ENCODE results near the gene GANC.
A peak's percentile ranks its signal among the peaks of the same experiment; 100 is the strongest.

Gene GANC

DNA sequence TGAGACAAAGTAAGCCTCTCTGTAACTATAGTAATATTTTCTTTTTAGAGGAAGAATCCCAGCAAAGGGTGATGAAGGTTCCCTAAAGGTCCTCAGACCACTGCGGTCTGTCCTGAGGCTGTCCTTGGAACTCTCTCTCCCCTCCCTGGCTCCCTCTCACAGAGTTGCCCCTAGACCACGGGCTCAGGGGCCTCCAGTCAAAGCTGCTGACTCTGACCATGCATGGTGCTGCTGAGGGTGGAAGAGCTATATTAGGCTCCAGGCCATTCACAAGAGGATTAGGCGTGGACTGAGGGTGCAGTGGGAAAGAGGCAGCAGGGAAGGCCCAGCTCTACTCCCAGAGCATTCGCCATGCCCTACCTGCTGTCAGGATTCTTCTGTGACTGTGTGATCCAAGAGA is 100.9 kb downstream of the GANC start:
- peaks cover 9% of the 10 kb centered on the region for H3K9me3 ChIP-seq (ENCODE audit: control insufficient read depth, low read length)
- H3K4me1 ChIP-seq (ENCODE audit: control insufficient read depth, insufficient read depth, low read length, poor library complexity, severe bottlenecking): no peaks in the 10 kb centered on the region
- no peak overlapping the region for H3K4me3 ChIP-seq (ENCODE audit: extremely low read depth, insufficient read depth, low read length, poor library complexity, severe bottlenecking)
- H3K36me3 ChIP-seq (ENCODE audit: control insufficient read depth, insufficient read depth, low read length): no peaks in the 10 kb centered on the region
- H3K27ac ChIP-seq (ENCODE audit: low read depth, low read length, severe bottlenecking): no peak overlapping the region
- 97 to 100% methylated on average over 3 of the region's 4 CpGs for WGBS, 2 experiments (ENCODE audit: insufficient coverage in 2 of 2)

- Histone ChIP-seq H3K4me1 (ENCODE audit: control insufficient read depth, insufficient read depth, low read length, poor library complexity, severe bottlenecking) (no peaks in the 10 kb centered on the region), H3K36me3 (ENCODE audit: control insufficient read depth, insufficient read depth, low read length) (no peaks in the 10 kb centered on the region), H3K4me3 (ENCODE audit: extremely low read depth, insufficient read depth, low read length, poor library complexity, severe bottlenecking) (no peak overlapping the region), H3K9me3 (ENCODE audit: control insufficient read depth, low read length) (peaks cover 9% of the 10 kb centered on the region), H3K27ac (ENCODE audit: low read depth, low read length, severe bottlenecking) (no peak overlapping the region)
- WGBS, 2 experiments (ENCODE audit: insufficient coverage in 2 of 2): 67 to 100% methylated on average over 1 of the region's 1 CpG
Measured at GRCh38 chr15:42374810-42375209, 101.8 kb downstream of the GANC start.

DNA sequence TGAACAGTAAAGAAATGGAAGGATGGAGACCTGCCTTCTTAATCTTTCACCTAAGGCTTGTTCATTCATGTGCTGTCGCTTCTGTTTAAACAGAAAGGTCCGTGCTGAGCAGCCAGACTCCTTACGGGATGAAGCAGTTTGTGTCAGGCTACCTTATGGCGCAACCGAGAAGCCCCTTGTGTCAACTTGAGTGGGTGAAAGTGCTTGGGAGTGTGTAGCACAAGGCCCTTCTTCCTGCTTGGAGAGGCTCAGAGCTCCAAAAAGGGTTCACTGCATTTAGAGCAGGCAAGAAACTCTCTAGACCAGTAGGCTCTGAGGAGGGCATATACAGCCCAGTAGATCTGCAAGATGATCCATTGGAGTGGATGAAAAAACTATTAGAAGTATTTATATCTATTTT is 102.3 kb downstream of the GANC start:
- 97 to 100% methylated on average over 2 to 5 of the region's 5 CpGs for WGBS, 2 experiments (ENCODE audit: insufficient coverage in 2 of 2)
- H3K27ac ChIP-seq (ENCODE audit: low read depth, low read length, severe bottlenecking): no peak overlapping the region
- H3K4me3 ChIP-seq (ENCODE audit: extremely low read depth, insufficient read depth, low read length, poor library complexity, severe bottlenecking): no peak overlapping the region
- H3K9me3 ChIP-seq (ENCODE audit: control insufficient read depth, low read length): peaks cover 9% of the 10 kb centered on the region
- no peaks in the 10 kb centered on the region for H3K4me1 ChIP-seq (ENCODE audit: control insufficient read depth, insufficient read depth, low read length, poor library complexity, severe bottlenecking)
- H3K36me3 ChIP-seq (ENCODE audit: control insufficient read depth, insufficient read depth, low read length): no peaks in the 10 kb centered on the region

DNA sequence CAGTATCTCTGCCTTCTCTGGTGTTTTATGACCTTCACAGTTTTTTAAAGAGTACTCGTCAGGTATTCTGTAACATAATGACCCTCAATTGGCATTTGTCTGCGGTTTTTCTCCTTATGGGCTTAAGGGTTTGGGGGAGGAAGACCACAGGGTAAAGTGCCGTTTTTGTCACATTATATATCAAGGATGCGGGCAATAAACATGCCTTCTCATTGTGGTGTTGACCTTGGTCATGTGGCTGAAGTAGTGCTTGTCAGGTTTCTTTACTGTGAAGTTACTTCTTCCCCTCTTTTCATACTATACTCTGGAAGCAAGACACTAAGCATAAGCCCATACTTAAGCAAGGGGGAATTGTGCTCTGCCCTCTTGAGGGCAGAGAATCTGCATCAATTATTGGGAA is 102.9 kb downstream of the GANC start:
- WGBS, 2 experiments (ENCODE audit: insufficient coverage in 2 of 2): 86% methylated on average over 1 of the region's 4 CpGs; no CpG with 5 or more reads in 1 of the 2 experiments

DNA sequence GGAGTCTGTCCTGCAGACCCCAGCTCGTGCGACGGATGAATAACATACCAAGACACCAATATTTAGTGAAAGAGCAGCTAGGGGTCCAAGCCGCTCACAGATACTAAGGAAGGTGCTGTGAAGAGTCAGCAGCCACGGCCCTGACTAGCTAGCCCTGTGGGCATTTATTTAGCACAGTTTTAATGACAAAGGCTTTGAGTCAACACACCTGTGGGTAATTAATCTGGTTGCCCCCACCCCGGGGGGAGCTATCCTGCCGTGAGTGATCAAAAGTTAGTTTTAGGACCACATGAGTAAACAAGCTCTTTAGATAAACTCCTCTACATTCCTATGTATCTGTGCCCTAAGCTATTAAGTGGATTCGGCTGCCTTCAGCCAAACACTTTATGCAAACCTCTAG is 105.0 kb downstream of the GANC start:
- no peak overlapping the region for H3K4me3 ChIP-seq (ENCODE audit: extremely low read depth, insufficient read depth, low read length, poor library complexity, severe bottlenecking)
- H3K9me3 ChIP-seq (ENCODE audit: control insufficient read depth, low read length): peaks cover 6% of the 10 kb centered on the region
- WGBS, 2 experiments (ENCODE audit: insufficient coverage in 2 of 2): 67 to 83% methylated on average over 2 to 3 of the region's 8 CpGs
- no peak overlapping the region for H3K27ac ChIP-seq (ENCODE audit: low read depth, low read length, severe bottlenecking)
- no peaks in the 10 kb centered on the region for H3K4me1 ChIP-seq (ENCODE audit: control insufficient read depth, insufficient read depth, low read length, poor library complexity, severe bottlenecking)
- no peaks in the 10 kb centered on the region for H3K36me3 ChIP-seq (ENCODE audit: control insufficient read depth, insufficient read depth, low read length)

More for the DNA sequence above, 102.9 kb downstream of the GANC start:
- Histone ChIP-seq H3K9me3 (ENCODE audit: control insufficient read depth, low read length) (peaks cover 9% of the 10 kb centered on the region), H3K27ac (ENCODE audit: low read depth, low read length, severe bottlenecking) (no peak overlapping the region), H3K36me3 (ENCODE audit: control insufficient read depth, insufficient read depth, low read length) (no peaks in the 10 kb centered on the region), H3K4me3 (ENCODE audit: extremely low read depth, insufficient read depth, low read length, poor library complexity, severe bottlenecking) (no peak overlapping the region), H3K4me1 (ENCODE audit: control insufficient read depth, insufficient read depth, low read length, poor library complexity, severe bottlenecking) (no peaks in the 10 kb centered on the region)

DNA sequence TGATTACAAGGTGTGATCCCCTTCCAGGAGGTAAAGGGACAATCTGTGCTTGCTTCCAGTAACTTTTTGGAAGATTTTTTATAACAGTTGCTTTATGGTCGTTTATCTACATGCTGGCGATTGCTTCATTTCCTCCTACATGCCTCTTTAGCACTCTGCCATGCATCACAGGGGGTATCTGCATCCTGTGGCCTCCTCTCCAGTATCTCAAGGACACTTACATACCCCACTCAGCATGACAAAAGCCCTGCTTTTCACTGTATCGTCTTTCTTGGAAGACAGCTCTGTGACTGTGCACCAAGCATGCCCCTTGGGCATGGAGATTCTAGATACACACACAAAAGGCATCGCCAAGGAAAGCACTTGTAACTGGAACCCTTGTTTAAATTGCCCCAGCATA is 111.6 kb downstream of the GANC start:
- Histone ChIP-seq H3K9me3 (ENCODE audit: control insufficient read depth, low read length) (no peaks in the 10 kb centered on the region), H3K36me3 (ENCODE audit: control insufficient read depth, insufficient read depth, low read length) (no peaks in the 10 kb centered on the region), H3K4me1 (ENCODE audit: control insufficient read depth, insufficient read depth, low read length, poor library complexity, severe bottlenecking) (peaks cover 13% of the 10 kb centered on the region), H3K27ac (ENCODE audit: low read depth, low read length, severe bottlenecking) (no peak overlapping the region), H3K4me3 (ENCODE audit: extremely low read depth, insufficient read depth, low read length, poor library complexity, severe bottlenecking) (no peak overlapping the region)
- 36 to 47% methylated on average over 3 to 4 of the region's 4 CpGs for WGBS, 2 experiments (ENCODE audit: insufficient coverage in 2 of 2)

DNA sequence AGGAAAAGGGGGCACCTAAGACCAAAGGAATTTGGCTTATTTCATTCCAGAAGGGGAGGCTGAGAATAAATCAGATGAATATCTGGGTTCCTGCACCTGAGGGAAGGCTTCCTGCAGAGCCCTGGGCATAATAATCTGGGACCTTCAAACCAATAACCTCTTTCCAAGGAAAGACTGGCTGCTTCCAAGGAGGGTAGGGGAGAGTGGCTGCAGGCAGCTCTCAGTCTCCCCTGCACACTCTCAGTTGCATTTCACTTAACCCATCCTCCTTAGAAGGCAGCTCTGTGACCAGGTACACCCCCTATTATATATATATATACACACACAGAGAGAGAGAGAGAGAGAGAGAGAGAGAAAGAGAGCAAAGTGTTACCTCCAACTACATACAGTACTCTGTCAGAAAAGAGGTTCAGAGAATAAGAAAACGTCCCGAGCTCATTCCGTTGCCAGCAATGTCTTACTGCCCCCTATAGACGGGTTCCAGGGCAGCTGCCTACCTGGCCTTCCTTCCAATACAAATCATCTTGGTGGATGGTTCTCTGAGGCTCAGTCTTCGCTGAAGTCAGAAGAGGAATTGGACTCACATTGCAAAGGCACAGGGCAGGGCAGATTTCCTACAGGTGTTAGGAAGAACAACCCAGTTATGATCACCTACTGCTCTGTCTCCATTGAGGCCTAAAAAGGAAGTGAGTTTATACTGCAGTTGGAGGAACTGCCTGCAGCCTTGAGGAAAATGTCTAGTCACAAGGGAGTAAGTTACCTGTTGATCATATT is 112.4 kb downstream of the GANC start:
- 13 to 19% methylated on average over 4 to 5 of the region's 5 CpGs for WGBS, 2 experiments (ENCODE audit: insufficient coverage in 2 of 2)
- peak overlapping the region; percentile 26 for H3K27ac ChIP-seq (ENCODE audit: low read depth, low read length, severe bottlenecking)
- peaks cover 13% of the 10 kb centered on the region for H3K4me1 ChIP-seq (ENCODE audit: control insufficient read depth, insufficient read depth, low read length, poor library complexity, severe bottlenecking)
- no peak overlapping the region for H3K4me3 ChIP-seq (ENCODE audit: extremely low read depth, insufficient read depth, low read length, poor library complexity, severe bottlenecking)
- H3K36me3 ChIP-seq (ENCODE audit: control insufficient read depth, insufficient read depth, low read length): no peaks in the 10 kb centered on the region
- H3K9me3 ChIP-seq (ENCODE audit: control insufficient read depth, low read length): no peaks in the 10 kb centered on the region

GRCh38 chr15:42385980-42386700 is 113.1 kb downstream of the GANC start:
- Histone ChIP-seq H3K9me3 (ENCODE audit: control insufficient read depth, low read length) (no peaks in the 10 kb centered on the region), H3K36me3 (ENCODE audit: control insufficient read depth, insufficient read depth, low read length) (no peaks in the 10 kb centered on the region), H3K4me3 (ENCODE audit: extremely low read depth, insufficient read depth, low read length, poor library complexity, severe bottlenecking) (no peak overlapping the region), H3K4me1 (ENCODE audit: control insufficient read depth, insufficient read depth, low read length, poor library complexity, severe bottlenecking) (peaks cover 13% of the 10 kb centered on the region), H3K27ac (ENCODE audit: low read depth, low read length, severe bottlenecking) (peak overlapping the region; percentile 30)
- WGBS, 2 experiments (ENCODE audit: insufficient coverage in 2 of 2): 69 to 74% methylated on average over 7 to 8 of the region's 12 CpGs

DNA sequence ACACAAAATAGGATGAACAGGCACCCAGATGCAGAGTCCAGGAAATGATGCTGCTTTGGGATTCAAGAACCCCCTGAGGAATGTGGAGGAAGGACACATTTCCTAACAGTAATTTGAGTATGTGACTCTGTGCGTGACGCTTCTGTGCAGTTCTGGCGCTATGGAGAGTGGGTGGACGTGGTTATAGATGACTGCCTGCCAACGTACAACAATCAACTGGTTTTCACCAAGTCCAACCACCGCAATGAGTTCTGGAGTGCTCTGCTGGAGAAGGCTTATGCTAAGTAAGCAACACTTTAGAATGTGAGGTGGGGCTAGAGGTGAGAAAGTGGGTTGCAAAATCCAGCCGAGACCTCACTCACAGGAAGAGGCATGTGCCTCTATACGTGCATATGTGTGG is 114.6 kb downstream of the GANC start:
- Histone ChIP-seq H3K27ac (ENCODE audit: low read depth, low read length, severe bottlenecking) (no peak overlapping the region), H3K9me3 (ENCODE audit: control insufficient read depth, low read length) (no peaks in the 10 kb centered on the region), H3K36me3 (ENCODE audit: control insufficient read depth, insufficient read depth, low read length) (no peaks in the 10 kb centered on the region), H3K4me1 (ENCODE audit: control insufficient read depth, insufficient read depth, low read length, poor library complexity, severe bottlenecking) (peaks cover 13% of the 10 kb centered on the region), H3K4me3 (ENCODE audit: extremely low read depth, insufficient read depth, low read length, poor library complexity, severe bottlenecking) (no peak overlapping the region)
- 93 to 100% methylated on average over 2 to 7 of the region's 8 CpGs for WGBS, 2 experiments (ENCODE audit: insufficient coverage in 2 of 2)

- H3K36me3 ChIP-seq (ENCODE audit: control insufficient read depth, insufficient read depth, low read length): no peaks in the 10 kb centered on the region
- H3K4me3 ChIP-seq (ENCODE audit: extremely low read depth, insufficient read depth, low read length, poor library complexity, severe bottlenecking): no peak overlapping the region
- H3K9me3 ChIP-seq (ENCODE audit: control insufficient read depth, low read length): no peaks in the 10 kb centered on the region
- H3K4me1 ChIP-seq (ENCODE audit: control insufficient read depth, insufficient read depth, low read length, poor library complexity, severe bottlenecking): no peaks in the 10 kb centered on the region
- no peak overlapping the region for H3K27ac ChIP-seq (ENCODE audit: low read depth, low read length, severe bottlenecking)
- whole genome bisulfite sequencing, 2 experiments (ENCODE audit: insufficient coverage in 2 of 2): 91 to 93% methylated on average over 9 to 10 of the region's 11 CpGs
Measured at GRCh38 chr15:42392309-42393024, 119.5 kb downstream of the GANC start.

Data from mesodermal cell (in vitro differentiated cells).